HuH-7.5 (cell line): Measurements from ENCODE around the gene TGIF1.
"Not testable (repeated sequence)": the region's sequence is repeated elsewhere in the genome, so short reads cannot be mapped to it uniquely, and the experiment has no call there.

Source experiments
- DNase-seq: peaks from one replicate; pipeline ENCODE4 v3.0.0; 2011; ENCODE audit warnings: low spot score

Gene TGIF1

GRCh38 chr18:3455907-3456685 lies 6.1 kb downstream of the TGIF1 start:
- no peak for DNase-seq

- peak; percentile 67 for DNase-seq
Observed at GRCh38 chr18:3456686-3457069, 6.7 kb downstream of the TGIF1 start.

DNA sequence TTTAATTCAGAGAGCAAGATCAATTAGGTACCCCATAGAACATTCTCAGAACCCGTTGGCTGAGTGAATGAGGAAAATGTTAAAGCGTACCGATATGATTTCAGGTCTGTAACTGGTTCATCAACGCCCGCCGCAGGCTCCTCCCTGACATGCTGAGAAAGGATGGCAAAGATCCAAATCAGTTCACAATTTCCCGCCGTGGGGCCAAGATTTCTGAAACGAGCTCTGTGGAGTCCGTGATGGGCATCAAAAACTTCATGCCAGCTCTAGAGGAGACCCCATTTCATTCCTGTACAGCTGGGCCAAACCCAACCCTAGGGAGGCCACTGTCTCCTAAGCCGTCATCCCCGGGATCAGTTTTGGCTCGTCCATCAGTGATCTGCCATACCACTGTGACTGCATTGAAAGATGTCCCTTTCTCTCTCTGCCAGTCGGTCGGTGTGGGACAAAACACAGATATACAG lies 7.3 kb downstream of the TGIF1 start:
- no peak for DNase-seq

- DNase-seq, result no peak
Observed at GRCh38 chr18:3458378-3458777, 8.4 kb downstream of the TGIF1 start.

DNA sequence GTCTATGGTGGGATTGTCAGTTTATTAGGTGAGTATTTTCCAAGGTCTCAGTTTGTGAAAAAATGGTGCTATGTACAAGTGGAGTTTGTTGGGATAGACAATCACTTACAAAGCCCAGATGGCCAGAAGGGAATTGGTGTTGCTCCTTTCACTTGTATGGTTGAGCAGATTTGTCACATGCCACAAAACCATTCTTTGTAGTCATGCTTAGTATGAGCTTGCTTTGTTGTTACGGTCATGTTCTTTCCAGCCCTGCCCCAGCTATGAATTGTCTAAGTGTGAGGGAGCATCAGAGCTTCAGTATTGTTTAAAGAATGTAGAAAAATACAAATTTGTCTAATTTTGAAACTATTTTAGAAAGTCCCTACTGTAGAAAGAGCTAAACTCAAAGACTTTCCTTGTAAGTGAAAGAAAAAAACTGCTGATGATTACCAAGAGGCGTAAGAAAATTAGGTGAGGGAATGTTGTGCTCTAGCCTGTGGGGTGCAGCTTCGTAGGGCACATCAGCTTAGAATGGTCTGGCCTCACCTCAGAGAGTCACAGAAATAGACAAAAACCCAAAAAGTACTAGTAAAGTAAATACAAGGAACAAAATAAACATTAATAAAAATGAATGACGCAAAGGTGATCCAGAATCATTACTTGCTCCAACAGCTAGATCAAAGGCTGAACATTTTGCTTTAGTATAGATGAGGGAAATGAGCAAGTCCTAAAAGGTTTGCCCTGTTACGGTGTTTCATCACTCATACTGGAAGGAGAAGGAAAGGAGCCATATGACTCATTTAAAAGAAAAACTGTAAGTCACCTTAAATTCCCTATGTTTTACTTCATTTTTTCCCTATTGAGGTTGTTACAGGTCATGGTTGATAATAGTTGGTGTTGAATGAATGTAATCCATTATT lies 9.2 kb downstream of the TGIF1 start:
- no peak for DNase-seq

DNA sequence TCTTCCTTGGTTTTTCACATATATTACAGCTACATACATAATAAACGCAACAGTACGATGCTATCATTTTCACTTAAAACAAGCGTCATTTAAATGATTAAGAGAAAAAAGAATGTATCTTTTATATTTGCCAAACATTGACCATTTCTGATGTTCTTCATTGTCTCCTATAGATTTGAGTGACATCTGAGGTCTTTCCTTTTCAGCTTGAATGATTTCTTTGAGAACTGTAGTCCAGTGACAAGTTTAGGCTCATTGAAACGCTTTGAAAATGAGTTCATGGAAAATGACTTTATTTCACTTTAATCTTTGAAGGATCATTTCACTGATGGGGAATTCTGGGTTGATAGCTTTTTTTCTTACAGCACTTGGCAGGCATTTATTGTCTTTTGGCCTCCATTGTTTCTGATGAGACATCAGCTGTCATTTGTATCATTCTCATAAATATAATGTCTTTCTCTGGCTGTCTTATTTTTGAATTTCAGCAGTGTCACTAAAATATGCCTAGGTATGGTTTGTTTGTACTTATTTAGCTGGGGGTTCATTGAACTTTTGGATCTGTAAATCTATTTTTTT lies 10.9 kb downstream of the TGIF1 start:
- DNase-seq, result no peak

GRCh38 chr18:3461704-3462103 lies 11.7 kb downstream of the TGIF1 start:
- DNase-seq, result no peak

GRCh38 chr18:3463051-3463450 lies 13.1 kb downstream of the TGIF1 start:
- DNase-seq, result no peak

DNA sequence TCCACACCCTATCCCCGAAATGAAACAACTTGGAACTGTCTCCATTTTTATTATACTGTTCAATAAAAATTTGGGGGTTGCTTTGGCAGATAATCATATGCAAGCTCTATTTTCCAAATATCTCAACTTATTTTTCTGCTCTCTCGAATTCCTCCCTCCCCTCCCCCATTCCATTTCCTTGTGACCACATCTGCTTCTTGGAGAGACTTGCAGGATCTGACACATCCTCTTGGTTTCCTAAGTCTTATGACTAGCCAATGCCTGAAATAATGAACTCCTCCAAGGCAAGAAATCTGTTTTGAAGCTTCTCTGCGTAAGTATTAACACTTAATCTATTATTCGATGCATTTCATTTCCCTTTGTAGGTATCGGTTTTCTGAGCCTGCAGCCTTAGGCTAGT lies 16.1 kb downstream of the TGIF1 start:
- no peak for DNase-seq

DNA sequence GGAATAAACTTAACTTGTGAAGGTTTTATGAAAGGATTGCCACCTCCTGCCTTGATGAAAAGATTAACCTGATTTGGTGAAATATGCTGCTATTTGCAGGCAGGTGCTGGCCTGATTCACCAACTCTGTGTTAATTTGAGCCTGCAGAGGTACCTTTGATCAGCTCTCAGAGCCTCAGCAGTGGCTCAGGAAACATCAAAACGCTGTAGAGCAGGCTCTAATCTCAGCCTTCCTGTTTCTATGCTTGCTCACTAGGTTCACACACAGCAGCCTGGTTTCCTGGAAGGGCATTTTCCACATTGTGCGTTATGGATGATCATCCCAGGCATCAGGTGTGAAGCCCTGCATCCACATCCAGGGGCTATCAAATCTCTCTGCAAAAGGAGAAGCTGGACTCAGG lies 16.9 kb downstream of the TGIF1 start:
- no peak for DNase-seq

- no peak for DNase-seq
Observed at GRCh38 chr18:3468066-3468705, 18.2 kb downstream of the TGIF1 start.

DNA sequence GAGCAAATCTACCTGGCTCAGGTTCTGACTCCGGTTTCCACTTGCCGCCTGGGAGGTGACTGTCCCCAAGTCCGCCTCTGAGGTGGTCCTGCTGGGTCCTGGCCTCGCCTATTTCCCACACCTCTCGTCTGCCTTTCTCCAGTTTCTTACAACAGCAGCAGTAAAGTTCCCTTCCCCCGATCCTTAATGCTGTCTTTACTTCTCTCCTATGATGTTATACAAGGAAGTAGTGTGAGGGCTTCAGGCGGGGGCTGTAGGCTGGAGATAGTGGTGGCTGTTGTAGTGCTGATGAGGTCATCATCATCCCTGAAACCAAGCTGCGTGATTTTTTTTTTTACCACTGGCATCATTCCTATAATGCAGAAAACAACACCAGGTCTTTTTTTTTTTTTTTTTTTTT lies 18.9 kb downstream of the TGIF1 start:
- no peak for DNase-seq

GRCh38 chr18:3471141-3471648 lies 21.2 kb downstream of the TGIF1 start:
- DNase-seq, result no peak

DNA sequence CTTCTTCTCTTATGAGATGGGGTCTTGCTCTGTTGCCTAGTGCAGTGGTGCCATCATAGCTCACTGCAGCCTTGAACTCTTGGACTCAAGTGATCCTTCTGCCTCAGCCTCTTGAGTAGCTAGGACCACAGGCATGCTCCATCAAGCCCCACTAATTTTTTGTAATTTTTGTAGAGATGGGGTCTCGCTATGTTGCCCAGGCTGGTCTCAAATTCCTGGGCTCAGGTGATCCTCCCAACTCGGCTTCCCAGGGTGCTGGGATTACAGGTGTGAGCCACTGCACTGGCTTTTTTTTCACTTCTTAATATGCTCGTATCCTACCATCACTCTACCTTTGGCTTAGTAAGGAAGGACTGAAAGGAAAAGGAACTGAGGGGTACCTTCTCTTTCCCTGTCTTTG lies 22.1 kb downstream of the TGIF1 start:
- not testable (repeated sequence) for DNase-seq

DNA sequence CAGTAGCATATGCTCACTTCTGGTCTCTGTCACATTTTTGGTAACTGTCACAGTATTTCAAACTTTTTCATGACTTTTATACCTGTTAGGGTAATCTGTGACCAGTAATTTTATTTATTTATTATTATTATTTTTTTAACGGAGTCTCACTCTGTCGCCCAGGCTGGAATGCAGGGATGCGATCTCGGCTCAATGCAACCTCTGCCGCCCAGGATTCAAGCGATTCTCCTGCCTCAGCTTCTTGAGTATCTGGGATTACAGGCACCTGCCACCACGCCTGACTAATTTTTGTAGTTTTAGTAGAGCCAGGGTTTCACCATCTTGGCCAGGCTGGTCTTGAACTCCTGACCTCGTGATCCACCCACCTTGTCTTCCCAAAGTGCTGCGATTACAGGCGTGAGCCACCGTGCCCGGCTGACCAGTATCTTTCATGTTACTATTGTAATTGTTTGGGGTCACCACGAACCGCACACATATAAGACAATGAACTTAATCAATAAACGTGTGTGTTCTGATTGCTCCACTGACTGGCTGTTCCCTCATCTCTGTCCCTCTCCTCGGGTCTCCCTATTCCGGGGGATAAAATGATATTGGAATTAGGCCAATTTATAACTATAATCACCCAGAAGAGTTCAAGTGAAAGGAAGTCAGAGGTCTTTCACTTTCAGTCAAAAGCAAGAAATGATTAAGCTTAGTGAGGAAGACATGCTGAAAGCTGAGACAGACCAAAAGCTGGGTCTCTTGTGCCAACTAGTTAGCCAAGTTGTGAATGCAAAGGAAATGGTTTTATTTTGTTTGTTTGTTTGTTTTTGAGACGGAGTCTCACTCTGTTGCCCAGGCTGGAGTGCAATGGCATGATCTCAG lies 22.9 kb downstream of the TGIF1 start:
- no peak for DNase-seq

DNA sequence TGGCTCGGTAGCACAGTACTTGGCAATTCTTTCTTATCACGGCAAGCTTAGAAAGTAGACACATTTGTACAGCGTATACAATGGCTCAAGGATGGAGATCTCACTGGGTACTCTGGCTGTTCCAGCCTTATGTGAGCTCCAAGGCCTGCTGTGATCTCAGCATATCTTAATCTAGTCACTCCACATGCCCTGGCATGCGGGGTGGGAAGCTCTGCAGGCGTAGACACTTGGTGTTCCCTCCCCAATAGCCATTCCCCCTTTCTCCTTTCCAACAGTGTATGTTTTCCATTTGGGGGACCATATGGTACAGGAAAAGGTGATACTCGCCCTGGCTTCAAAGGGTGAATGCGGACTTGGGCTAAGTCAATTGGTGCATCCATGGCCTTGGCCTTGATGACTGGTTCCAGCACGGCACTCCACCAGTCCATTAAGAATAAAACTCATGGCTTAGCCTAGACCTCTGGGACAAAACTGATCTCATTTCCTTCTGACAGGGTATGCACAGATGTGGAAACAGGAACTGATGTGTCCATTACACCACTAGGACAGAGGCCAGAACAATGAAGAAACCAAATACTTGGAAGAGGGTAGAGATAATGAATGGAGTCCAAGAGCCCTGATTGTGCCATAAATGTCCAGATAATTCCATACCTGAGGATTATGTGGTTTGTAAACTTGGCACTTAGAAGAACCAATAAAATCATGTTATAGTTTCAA lies 28.4 kb downstream of the TGIF1 start:
- no peak for DNase-seq

DNA sequence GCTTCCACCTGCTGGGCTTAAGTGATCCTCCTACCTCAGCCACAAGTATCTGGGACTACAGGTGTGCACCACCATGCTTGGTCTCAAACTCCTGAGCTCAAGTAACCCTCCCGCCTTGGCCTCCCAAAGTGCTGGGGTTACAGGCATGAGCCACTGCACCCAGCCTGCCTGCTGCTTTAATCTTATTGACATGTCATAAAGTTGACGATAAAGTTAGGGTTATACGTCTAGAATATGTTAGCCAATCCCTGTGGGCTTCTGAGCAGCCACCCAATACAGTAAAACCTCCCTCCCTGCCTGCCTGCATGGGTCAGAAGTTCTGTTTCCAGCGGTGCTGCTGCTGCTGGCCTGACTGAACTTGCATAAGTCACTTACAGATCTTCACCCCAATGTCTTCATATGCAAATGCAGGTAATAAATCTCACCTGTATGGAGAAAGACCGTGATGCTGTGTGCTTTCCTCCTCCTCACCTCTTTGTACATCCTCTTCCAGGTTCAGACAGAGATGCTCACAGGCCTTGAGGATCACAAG lies 30.1 kb downstream of the TGIF1 start:
- DNase-seq, result no peak

DNA sequence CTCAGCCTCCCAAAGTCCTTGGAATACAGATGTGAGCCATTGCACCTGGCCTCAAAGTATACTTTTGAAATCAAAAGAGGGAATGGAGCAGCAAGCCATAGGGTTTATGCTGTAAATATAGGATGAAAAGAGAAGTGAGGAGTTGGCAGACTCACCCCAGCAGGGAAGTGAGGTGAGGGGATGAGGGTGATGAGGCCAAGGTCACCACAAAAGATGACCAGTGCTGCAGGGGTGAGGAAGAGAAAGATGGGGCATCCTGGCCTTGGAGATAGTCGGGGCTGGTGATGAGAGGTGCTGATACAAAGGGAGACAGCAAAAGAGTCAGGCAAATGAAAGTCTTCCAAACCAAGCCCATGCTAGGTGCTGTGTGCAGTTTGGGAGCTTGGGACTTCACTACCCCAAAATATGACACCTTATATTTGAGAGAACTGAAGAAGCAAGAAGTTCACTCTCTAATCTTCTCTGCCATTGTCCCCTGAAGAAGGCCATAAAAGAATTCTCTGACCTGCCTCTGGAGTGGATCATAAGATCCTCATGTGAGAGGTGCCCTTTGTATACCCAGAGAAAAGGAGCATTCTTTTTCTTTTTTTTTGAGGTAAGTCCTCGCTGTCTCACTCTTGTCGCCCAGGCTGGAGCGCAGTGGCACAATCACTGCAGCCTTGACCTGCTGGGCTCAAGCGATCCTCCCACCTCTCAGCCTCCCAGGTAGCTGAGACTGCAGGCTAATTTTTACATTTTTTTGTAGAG lies 31.0 kb downstream of the TGIF1 start:
- no peak for DNase-seq

DNA sequence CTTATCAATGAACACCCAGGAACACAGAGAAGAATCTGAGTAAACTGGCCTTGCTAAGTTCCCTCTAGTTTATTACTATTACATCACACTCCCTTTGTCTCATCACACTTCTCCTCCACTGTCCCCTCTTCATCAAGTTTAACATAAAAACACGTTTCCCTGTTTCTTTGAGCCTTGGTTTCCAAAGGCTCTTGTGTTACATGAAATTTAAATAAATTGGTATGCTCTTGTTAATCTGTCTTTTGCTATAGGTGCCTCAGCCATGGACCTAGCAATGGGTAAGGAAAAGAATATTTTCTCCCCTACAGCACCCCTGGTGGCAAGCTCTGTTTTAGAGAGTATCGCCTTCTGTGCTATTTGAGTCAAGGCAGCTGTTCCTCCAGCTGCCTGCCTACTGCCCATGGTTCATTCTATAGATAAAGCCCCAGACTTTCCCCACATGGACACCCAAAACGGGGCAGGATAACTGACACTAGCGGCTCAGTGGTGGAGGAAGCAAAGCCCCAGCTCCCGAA lies 31.8 kb downstream of the TGIF1 start:
- DNase-seq, result peak; percentile 64
